Measurements from ENCODE around the gene MYL5.
"Not testable (repeated sequence)": the region's sequence is repeated elsewhere in the genome, so short reads cannot be mapped to it uniquely, and the experiment has no call there.

The MYL5 gene

GRCh38 chr4:636628-637159 is 37.6 kb upstream of the MYL5 start:
- no peak for FAIRE-seq

- no peak for FAIRE-seq
Measured at GRCh38 chr4:637536-638280, 36.6 kb upstream of the MYL5 start.

- FAIRE-seq, result not testable (repeated sequence)
Measured at GRCh38 chr4:642366-642765, 32.0 kb upstream of the MYL5 start.

GRCh38 chr4:646460-646859 is 27.9 kb upstream of the MYL5 start:
- FAIRE-seq, result no peak

GRCh38 chr4:647481-647880 is 26.9 kb upstream of the MYL5 start:
- FAIRE-seq, result no peak

- FAIRE-seq, result no peak
Measured at GRCh38 chr4:648579-649292, 25.6 kb upstream of the MYL5 start.

GRCh38 chr4:649293-649625 is 25.1 kb upstream of the MYL5 start:
- FAIRE-seq, result no peak

- FAIRE-seq, result no peak
Measured at GRCh38 chr4:649751-650310, 24.5 kb upstream of the MYL5 start.

- no peak for FAIRE-seq
Measured at GRCh38 chr4:650461-650860, 23.9 kb upstream of the MYL5 start.

- no peak for FAIRE-seq
Measured at GRCh38 chr4:650951-651883, 23.1 kb upstream of the MYL5 start.

GRCh38 chr4:651884-652642 is 22.3 kb upstream of the MYL5 start:
- no peak for FAIRE-seq

GRCh38 chr4:653080-653821 is 21.1 kb upstream of the MYL5 start:
- no peak for FAIRE-seq

- FAIRE-seq, result no peak
Measured at GRCh38 chr4:653831-654502, 20.4 kb upstream of the MYL5 start.

GRCh38 chr4:654503-654845 is 19.9 kb upstream of the MYL5 start:
- no peak for FAIRE-seq

- no peak for FAIRE-seq
Measured at GRCh38 chr4:654871-655463, 19.4 kb upstream of the MYL5 start.

GRCh38 chr4:655464-656151 is 18.7 kb upstream of the MYL5 start:
- FAIRE-seq, result no peak

- FAIRE-seq, result no peak
Measured at GRCh38 chr4:656436-657337, 17.7 kb upstream of the MYL5 start.

- FAIRE-seq, result no peak
Measured at GRCh38 chr4:657338-657833, 17.0 kb upstream of the MYL5 start.
